ENCODE data around the gene GALNT16.
"Not testable (repeated sequence)": the region's sequence is repeated elsewhere in the genome, so short reads cannot be mapped to it uniquely, and the experiment has no call there.

The GALNT16 gene

DNA sequence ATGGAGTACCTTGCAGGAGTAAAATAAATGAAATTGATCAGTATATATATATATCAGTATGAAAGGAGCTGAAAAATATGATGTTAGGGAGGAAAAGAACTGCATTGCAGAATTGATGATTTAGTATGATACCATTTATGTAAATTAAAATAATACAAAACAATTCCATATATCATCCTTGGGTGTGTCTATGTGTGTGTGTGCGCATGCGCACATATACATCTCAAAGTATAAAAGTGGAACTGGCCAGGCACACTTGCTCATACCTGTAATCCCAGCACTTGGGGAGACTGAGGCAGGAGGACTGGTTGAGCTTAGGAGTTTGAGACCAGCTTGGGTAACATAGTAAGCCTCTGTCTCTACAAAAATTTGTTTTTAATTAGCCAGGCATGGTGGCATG lies 15.4 kb downstream of the GALNT16 start:
- Histone ChIP-seq H3K27me3 (ENCODE audit: control insufficient read depth, insufficient read depth, low read length) (no peaks in the 10 kb centered on the region), H3K4me3 (ENCODE audit: low read length) (no peak overlapping the region), H3K9ac (ENCODE audit: low read length) (no peak overlapping the region), H3K27ac (ENCODE audit: low read depth, low read length) (no peak overlapping the region), H3K4me1 (ENCODE audit: control insufficient read depth, insufficient read depth, low read length) (no peaks in the 10 kb centered on the region), H3K36me3 (ENCODE audit: control insufficient read depth, insufficient read depth, low read length) (no peaks in the 10 kb centered on the region)

DNA sequence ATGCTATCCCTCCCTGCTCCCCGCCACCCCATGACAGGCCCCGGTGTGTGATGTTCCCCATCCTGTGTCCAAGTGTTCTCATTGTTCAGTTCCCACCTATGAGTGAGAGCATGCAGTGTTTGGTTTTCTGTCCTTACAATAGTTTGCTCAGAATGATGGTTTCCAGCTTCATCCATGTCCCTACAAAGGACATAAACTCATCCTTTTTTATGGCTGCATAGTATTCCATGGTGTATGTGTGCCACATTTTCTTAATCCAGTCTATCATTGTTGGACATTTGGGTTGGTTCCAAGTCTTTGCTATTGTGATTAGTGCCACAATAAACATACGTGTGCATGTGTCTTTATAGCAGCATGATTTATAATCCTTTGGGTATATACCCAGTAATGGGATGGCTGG lies 17.4 kb downstream of the GALNT16 start:
- not testable (repeated sequence) for H3K4me3 ChIP-seq (ENCODE audit: low read length); H3K9ac ChIP-seq (ENCODE audit: low read length); H3K4me1 ChIP-seq (ENCODE audit: control insufficient read depth, insufficient read depth, low read length); H3K36me3 ChIP-seq (ENCODE audit: control insufficient read depth, insufficient read depth, low read length); H3K27ac ChIP-seq (ENCODE audit: low read depth, low read length); H3K27me3 ChIP-seq (ENCODE audit: control insufficient read depth, insufficient read depth, low read length)

DNA sequence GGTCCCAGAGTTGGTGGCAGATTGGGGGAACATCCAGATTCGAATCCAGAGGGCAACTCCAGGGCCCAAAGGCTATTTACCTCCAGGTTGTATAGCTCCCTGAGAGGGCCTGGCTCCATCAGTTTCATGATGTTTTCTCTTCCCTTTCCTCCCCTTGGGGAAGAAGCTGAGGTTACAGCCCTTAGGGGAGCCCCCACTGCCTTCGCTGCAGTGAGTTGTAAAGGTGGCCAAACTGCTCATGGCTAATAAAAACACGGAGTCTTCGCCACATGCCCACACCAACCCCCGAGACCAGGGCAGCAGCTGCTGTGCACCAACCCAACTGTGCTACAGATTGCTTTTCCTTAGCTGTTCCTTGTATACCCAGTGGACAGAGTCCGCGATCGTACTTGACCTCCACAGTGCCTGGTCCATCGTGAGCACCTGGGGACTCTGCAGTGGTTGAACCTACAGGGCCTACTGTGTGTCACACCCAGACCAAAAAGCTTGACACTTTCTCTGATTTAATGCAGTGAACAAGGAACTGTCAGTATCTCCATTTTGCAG lies 20.9 kb downstream of the GALNT16 start:
- Histone ChIP-seq H3K4me3 (ENCODE audit: low read length) (no peak overlapping the region), H3K27me3 (ENCODE audit: control insufficient read depth, insufficient read depth, low read length) (no peaks in the 10 kb centered on the region), H3K9ac (ENCODE audit: low read length) (no peak overlapping the region), H3K36me3 (ENCODE audit: control insufficient read depth, insufficient read depth, low read length) (no peaks in the 10 kb centered on the region), H3K27ac (ENCODE audit: low read depth, low read length) (no peak overlapping the region), H3K4me1 (ENCODE audit: control insufficient read depth, insufficient read depth, low read length) (no peaks in the 10 kb centered on the region)

DNA sequence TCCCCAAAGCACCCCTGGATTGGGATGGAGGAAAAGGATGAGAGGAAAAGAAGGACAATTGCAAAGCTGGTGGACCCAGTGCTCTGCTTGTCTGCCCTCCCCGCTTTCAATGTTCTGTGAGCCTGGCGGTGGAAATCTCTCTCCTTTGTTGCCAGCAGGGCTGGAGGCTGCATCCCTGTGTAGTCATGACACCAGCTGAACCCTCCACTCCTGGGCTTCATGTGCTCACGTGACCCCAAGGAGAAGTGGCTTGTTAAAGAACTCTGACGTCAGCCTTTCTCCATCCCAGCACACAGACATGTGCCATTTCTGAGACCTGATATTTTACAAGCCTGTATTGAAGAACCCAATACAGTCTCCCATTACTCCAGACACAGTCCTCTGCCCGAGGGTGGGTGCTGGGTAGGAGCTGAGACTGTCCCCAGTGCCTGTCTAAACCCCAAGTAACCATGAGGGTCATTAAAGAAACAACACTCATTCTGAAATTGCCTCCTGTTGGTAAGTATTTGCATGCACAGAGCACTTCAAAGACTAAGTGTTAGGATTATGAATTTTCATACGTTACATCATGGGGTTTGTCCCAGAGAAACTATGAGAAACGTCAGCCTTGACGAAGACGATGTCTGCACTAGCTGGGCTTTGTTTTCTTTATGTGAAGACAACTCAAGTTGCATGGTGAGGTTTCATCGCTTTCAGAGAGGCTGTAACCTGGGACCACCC lies 21.7 kb downstream of the GALNT16 start:
- H3K4me1 ChIP-seq (ENCODE audit: control insufficient read depth, insufficient read depth, low read length): no peaks in the 10 kb centered on the region
- no peaks in the 10 kb centered on the region for H3K36me3 ChIP-seq (ENCODE audit: control insufficient read depth, insufficient read depth, low read length)
- no peak overlapping the region for H3K27ac ChIP-seq (ENCODE audit: low read depth, low read length)
- no peaks in the 10 kb centered on the region for H3K27me3 ChIP-seq (ENCODE audit: control insufficient read depth, insufficient read depth, low read length)
- no peak overlapping the region for H3K4me3 ChIP-seq (ENCODE audit: low read length)
- no peak overlapping the region for H3K9ac ChIP-seq (ENCODE audit: low read length)

DNA sequence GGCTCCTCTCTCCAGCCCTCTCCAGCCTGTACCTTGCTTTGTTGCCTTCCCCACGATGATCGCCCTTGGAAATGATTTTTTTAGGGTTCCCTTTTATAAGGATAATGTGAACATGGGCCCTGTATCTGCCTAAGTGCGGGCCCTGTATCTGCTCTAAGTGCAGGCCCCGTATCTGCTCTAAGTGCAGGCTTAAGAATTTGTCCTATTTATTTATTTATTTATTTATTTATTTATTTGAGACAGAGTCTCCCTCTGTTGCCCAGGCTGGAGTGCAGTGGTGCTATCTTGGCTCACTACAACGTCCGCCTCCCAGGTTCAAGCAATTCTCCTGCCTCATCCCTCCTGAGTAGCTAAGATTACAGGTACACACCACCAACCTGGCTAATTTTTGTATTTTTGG lies 22.5 kb downstream of the GALNT16 start:
- H3K36me3 ChIP-seq (ENCODE audit: control insufficient read depth, insufficient read depth, low read length): no peaks in the 10 kb centered on the region
- peaks cover 2% of the 10 kb centered on the region for H3K4me1 ChIP-seq (ENCODE audit: control insufficient read depth, insufficient read depth, low read length)
- no peak overlapping the region for H3K4me3 ChIP-seq (ENCODE audit: low read length)
- no peaks in the 10 kb centered on the region for H3K27me3 ChIP-seq (ENCODE audit: control insufficient read depth, insufficient read depth, low read length)
- H3K27ac ChIP-seq (ENCODE audit: low read depth, low read length): no peak overlapping the region
- H3K9ac ChIP-seq (ENCODE audit: low read length): no peak overlapping the region

DNA sequence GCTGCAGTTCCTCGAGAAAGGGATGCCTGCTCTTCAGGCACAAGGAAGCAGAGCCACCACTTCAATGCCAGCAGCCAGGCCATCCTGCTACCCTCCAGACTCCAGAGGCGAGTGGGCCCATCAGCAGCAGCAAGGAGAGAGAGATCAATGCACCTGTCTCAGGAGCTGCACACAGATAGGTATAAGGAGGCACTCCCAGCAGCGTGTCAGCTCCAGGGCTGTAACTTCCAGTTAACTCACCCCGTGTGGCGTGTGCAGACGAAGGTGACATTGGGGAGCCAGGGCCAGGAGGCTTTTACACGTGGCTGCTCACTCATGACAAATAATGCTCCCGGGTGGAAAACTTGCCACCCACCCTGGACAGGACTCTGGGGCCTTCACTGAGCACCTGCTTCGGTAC lies 24.2 kb downstream of the GALNT16 start:
- H3K4me3 ChIP-seq (ENCODE audit: low read length): no peak overlapping the region
- no peaks in the 10 kb centered on the region for H3K27me3 ChIP-seq (ENCODE audit: control insufficient read depth, insufficient read depth, low read length)
- H3K36me3 ChIP-seq (ENCODE audit: control insufficient read depth, insufficient read depth, low read length): no peaks in the 10 kb centered on the region
- no peak overlapping the region for H3K9ac ChIP-seq (ENCODE audit: low read length)
- peaks cover 8% of the 10 kb centered on the region for H3K4me1 ChIP-seq (ENCODE audit: control insufficient read depth, insufficient read depth, low read length)
- no peak overlapping the region for H3K27ac ChIP-seq (ENCODE audit: low read depth, low read length)

DNA sequence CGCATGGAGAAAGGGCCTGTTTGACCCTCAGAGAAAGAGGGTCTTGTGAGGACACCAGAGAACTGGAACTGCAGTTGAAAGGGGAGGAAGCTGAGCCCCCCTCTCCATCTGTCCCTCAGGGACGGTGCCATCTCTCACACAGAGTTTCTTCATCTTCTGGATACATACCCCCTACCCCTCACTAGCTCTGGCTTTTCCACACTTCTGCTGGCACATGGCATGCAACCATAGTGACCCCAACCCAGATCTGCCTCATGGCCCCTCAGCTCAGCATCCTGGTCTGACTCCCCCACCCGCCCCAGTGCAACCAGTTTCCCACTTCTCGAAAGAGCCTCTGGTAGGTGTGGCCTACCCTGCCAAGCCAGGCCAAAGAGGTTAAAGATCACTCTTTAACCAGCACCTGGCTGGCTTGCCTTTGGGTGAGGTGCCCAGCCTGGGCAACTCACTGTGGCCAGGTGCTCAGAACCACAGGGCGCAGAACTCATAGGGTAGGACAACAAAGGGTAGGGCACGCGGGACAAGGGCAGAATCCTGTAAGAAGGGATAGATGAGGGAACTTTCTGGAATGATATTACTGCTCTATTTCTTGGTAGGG lies 25.8 kb downstream of the GALNT16 start:
- Histone ChIP-seq H3K36me3 (ENCODE audit: control insufficient read depth, insufficient read depth, low read length) (no peaks in the 10 kb centered on the region), H3K4me3 (ENCODE audit: low read length) (no peak overlapping the region), H3K4me1 (ENCODE audit: control insufficient read depth, insufficient read depth, low read length) (peaks cover 8% of the 10 kb centered on the region), H3K27ac (ENCODE audit: low read depth, low read length) (no peak overlapping the region), H3K9ac (ENCODE audit: low read length) (no peak overlapping the region), H3K27me3 (ENCODE audit: control insufficient read depth, insufficient read depth, low read length) (no peaks in the 10 kb centered on the region)

DNA sequence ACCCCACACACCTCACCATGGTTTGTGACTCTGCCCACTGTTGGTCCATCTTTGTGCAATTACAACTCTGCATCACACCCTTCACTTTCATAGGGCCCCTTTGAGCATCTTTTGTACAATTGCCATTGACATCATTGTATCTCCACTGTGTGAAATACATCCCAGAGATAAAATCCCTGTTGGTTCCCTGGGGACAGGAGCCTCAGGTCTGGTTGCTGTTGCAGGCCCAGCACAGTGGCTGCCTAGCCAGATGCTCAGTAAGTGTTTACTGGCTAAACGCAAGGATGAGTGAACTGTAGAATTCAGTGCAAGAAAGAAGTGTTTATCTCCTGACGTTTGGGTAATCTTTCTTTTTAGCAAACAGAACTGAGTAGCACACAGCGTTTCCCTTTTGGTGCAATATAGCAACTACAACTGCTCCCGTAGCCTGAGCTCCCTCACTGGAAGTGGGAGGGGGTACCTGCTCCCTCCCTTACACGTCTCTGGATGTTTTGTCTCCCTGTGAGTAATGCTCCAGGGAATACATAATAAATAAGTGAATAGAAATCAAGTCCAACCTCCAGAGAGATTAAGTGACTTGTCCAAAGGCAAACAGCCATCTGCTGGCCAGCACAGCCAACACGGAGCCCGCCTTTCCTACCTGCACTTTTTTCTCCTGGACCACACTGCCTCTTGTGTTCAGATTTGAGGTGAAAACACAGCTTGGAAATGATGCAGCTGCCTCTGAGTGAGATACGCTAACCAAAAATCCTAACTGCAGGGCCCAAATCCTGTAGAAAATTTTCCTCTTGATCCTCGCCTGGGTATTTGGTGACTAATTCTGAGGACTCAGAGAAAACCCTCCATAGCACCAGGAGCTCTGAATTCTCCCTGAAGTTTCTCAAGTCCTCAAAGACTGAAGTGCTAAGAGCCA lies 27.4 kb downstream of the GALNT16 start:
- H3K36me3 ChIP-seq (ENCODE audit: control insufficient read depth, insufficient read depth, low read length): no peaks in the 10 kb centered on the region
- no peaks in the 10 kb centered on the region for H3K27me3 ChIP-seq (ENCODE audit: control insufficient read depth, insufficient read depth, low read length)
- peaks cover 8% of the 10 kb centered on the region for H3K4me1 ChIP-seq (ENCODE audit: control insufficient read depth, insufficient read depth, low read length)
- H3K9ac ChIP-seq (ENCODE audit: low read length): no peak overlapping the region
- no peak overlapping the region for H3K27ac ChIP-seq (ENCODE audit: low read depth, low read length)
- H3K4me3 ChIP-seq (ENCODE audit: low read length): no peak overlapping the region

DNA sequence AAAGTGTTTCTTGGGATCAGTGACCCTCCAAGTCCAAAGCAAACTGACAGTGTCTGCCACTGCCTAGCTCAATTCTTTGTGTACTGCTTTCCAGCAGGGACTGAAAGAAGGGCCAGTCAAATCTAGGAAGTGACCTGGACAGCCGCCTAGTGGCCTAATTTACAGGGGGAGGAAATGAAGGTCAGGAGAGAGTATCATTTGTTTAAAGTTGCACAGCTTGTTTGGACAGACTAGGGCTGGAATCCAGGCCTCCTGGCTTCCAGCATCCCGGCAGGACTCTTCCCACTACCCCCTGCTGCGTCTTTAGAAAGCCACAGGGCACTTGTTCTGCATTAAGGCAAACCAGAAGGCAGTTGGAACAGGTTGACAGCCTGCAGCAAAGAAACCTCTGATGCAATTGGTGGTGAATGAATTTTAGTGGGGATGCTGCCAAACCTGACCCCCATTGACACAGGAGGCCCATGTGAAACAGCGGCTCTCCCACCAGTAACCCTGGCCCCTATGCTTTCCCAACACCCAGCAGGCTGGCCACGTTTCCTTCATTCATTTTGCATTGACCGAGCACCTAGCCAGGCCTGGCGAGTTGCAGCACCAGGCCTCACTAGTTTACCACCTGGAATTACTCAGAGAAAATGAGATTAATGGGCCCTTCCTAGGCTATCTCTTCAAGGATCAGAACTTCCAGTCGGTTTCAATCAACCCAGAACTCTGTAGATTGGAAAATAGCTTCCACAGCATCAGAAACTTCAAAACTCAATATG lies 28.2 kb downstream of the GALNT16 start:
- Histone ChIP-seq H3K27me3 (ENCODE audit: control insufficient read depth, insufficient read depth, low read length) (no peaks in the 10 kb centered on the region), H3K27ac (ENCODE audit: low read depth, low read length) (no peak overlapping the region), H3K4me1 (ENCODE audit: control insufficient read depth, insufficient read depth, low read length) (peaks cover 8% of the 10 kb centered on the region), H3K4me3 (ENCODE audit: low read length) (no peak overlapping the region), H3K9ac (ENCODE audit: low read length) (no peak overlapping the region), H3K36me3 (ENCODE audit: control insufficient read depth, insufficient read depth, low read length) (no peaks in the 10 kb centered on the region)

DNA sequence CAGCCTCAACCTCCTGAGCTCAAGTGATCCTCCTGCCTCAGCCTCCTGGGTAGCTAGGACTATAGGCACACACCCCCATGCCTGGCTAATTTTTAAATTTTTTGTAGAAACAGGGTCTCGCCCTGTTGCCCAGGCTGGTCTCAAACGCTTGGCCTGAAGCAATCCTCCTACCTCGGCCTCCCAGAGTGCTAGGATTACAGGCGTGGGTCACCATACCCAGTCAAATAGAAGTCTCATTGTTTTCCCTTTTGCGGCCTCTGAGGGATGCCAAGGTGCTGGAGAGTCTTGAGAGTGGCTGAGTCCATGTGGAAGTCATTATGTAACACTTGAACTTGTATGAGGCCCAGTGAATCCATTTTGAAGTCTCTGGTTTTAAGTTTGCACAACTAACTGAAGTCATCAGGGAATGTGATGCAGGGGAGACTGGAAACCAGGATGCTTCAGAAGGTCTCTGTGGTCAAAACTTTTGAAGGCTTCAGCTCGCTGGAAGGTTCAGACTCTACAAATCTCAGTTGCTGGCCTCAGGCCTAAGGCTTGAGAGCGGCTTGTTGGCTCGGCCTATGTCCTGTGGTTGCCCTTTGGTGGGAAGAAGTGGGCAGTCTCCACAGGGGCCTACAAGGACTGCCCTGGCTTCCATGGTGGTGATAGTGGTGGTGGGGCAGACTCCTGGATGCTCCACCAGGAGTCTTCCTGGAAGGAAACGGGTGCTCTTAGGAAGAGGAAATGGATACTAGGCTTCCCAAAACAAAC lies 29.2 kb downstream of the GALNT16 start:
- Histone ChIP-seq H3K27ac (ENCODE audit: low read depth, low read length) (no peak overlapping the region), H3K36me3 (ENCODE audit: control insufficient read depth, insufficient read depth, low read length) (no peaks in the 10 kb centered on the region), H3K9ac (ENCODE audit: low read length) (no peak overlapping the region), H3K27me3 (ENCODE audit: control insufficient read depth, insufficient read depth, low read length) (no peaks in the 10 kb centered on the region), H3K4me1 (ENCODE audit: control insufficient read depth, insufficient read depth, low read length) (peaks cover 8% of the 10 kb centered on the region), H3K4me3 (ENCODE audit: low read length) (no peak overlapping the region)

DNA sequence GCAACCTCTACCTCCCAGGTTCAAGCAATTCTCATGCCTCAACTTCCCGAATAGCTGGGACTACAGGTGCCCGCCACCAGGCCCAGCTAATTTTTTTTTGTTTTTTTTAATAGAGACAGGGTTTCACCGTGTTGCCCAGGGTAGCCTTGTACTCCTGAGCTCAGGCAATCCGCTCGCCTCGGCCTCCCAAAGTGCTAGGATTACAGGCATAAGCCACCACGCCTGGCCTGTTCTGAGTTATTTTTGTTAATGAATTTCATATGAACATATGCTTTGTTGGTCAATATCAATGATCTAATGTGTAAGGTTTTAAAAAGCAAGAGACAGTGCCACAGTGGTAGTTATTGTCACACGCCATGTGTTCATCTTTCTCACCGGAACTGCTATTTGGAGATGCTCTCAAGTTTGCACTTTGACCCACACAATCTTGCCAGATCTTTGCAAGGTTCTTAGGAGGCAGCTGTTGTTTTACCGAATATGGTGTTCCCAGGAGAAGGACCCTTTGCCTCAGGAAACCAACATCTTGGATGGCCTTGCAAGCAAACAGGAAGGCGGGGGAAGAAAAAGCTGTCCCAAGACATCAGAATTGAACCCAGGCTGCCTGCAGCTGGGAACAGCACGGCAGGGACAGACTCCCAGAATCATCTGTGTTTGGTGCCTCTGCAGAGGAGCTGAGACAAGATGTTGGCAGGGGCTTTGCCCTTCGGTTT lies 30.0 kb downstream of the GALNT16 start:
- Histone ChIP-seq H3K4me3 (ENCODE audit: low read length) (no peak overlapping the region), H3K27me3 (ENCODE audit: control insufficient read depth, insufficient read depth, low read length) (no peaks in the 10 kb centered on the region), H3K36me3 (ENCODE audit: control insufficient read depth, insufficient read depth, low read length) (no peaks in the 10 kb centered on the region), H3K27ac (ENCODE audit: low read depth, low read length) (no peak overlapping the region), H3K9ac (ENCODE audit: low read length) (no peak overlapping the region), H3K4me1 (ENCODE audit: control insufficient read depth, insufficient read depth, low read length) (peaks cover 8% of the 10 kb centered on the region)

Data from rectal smooth muscle tissue (tissue), 1 donor.